Motor neuron (in vitro differentiated cells): ENCODE data around the gene NOS1AP. TPM values are rescaled to one million over a fixed set of nuclear protein-coding genes. Genes with fewer than 3 reads are reported as not detected.

Experiments used
- ATAC-seq, 8 experiments: fragments of 200-7000 bp; cut with Tn5 transposase; replicated peaks in 6 of 8; 2 replicates each; pipeline ENCODE4 v1.8.0; 2021; ENCODE audit warnings: mild to moderate bottlenecking in 8 of 8, moderate library complexity in 8 of 8
- H3K27ac ChIP-seq, 2 donors: fragments of 250-450 bp; sonication (Bioruptor Pico); 2 replicates each; pipeline ENCODE4 v1.9.0; 2021; ENCODE audit warnings: antibody characterized with exemption in 2 of 2, mild to moderate bottlenecking in 2 of 2, moderate library complexity in 1 of 2
- H3K4me1 ChIP-seq, 2 donors: fragments of 250-450 bp; sonication (Bioruptor Pico); replicated peaks in 1 of 2; 2 replicates each; pipeline ENCODE4 v1.6.1; 2021; ENCODE audit warnings: antibody characterized with exemption in 2 of 2, mild to moderate bottlenecking in 2 of 2, moderate library complexity in 1 of 2
- H3K4me3 ChIP-seq, 5 donors: fragments of 250-450 bp; sonication (Bioruptor Pico); 2 replicates each; pipeline ENCODE4 v1.9.0; 2021; ENCODE audit warnings: antibody characterized with exemption in 5 of 5, mild to moderate bottlenecking in 5 of 5, moderate library complexity in 4 of 5
- WGBS, 10 experiments: fragments of 450-650 bp; shearing (Covaris generic); methylation state at CpG; one replicate each; pipeline ENCODE4 v1.0.0; 2022; 5-methylcytosine and 5-hydroxymethylcytosine counted together
- in situ Hi-C, 9 experiments: fragments of 400-800 bp; cut with MboI; loops; one replicate each; pipeline ENCODE4 v1.15.0; 2021; ENCODE audit warnings: low sequenced_read_pairs in 9 of 9, low pct_unique_long_range_greater_than_20kb in 2 of 9; ENCODE audit not compliant: unreplicated experiment in 9 of 9
- total RNA-seq, 8 experiments: library from RNA; unstranded; fragments of 300-600 nt; gene quantifications; 2 replicates each; pipeline versions ENCODE4 v1.2.3 to v1.2.4, GENCODE V29; 2022

The NOS1AP gene
- total RNA-seq, result 10 to 100 TPM in 2 of 8 experiments, 1 to 10 TPM in 4, under 1 TPM in 2; 0.61 to 10.4 (median 6.5) TPM

DNA sequence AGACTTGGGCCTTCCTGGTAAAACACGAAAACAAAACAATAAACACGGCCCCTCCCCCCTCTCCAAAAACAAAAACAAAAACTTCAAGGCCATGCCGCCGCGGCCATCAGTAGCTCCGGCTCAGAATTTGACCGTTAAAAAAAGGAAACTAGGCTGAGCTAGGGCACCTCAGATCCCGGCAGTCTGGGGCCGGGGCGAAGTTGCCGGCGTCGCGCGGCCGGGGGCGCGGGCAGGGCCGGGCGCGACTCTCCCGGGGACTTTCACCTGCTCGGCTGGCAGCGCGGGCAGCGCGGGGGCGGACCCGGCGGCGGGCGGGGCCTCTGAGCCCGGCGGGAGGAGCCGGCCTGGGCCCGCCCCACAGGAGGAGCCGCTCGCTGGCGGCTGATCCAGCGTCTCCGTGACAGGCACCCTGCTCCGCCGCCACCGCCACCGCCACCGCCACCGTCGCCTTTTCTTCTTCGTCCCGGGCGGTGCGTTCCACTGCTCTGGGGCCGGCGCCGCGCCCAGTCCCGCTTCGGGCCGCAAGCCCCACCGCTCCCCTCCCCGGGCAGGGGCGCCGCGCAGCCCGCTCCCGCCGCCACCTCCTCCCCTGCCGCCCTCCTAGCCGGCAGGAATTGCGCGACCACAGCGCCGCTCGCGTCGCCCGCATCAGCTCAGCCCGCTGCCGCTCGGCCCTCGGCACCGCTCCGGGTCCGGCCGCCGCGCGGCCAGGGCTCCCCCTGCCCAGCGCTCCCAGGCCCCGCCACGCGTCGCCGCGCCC, at the start of gene NOS1AP:
Gene NOS1AP (plus strand): TSS at position 358 of the 760 bp plus-strand sequence. CDS start 487 bp downstream, outside the sequence.
- whole genome bisulfite sequencing, 10 experiments, result 0 to 1% (median 0%) methylated on average over 2 to 26 of the region's 95 CpGs; no CpG with 5 or more reads in 5 of the 10 experiments
- H3K4me1 ChIP-seq, result peaks cover 24% of the 10 kb centered on the region in 2 donors
- peak within 1 kb of the TSS; percentile 70 to 78 for H3K27ac ChIP-seq
- H3K4me3 ChIP-seq, result peak within 1 kb of the TSS; percentile 72 to 98 (median 88)
- in situ Hi-C loops, result no loop called here
- ATAC-seq, result peak; percentile 91 to 97 (median 94)

GRCh38 chr1:162020150-162020549, 49.3 kb upstream of the NOS1AP start:
- 40 to 70% (median 57%) methylated on average over 1 to 2 of the region's 2 CpGs; no CpG with 5 or more reads in 3 of the 10 experiments for WGBS, 10 experiments
- H3K27ac ChIP-seq, result no peak overlapping the region
- peaks cover 4 to 6% of the 10 kb centered on the region in 2 donors for H3K4me1 ChIP-seq
- in situ Hi-C loops, result loop anchor here in 1 of 9 experiments (10.0 kb wide), 1 partner anchor 225 kb away; no protein-coding TSS in a partner anchor
- H3K4me3 ChIP-seq, result no peak overlapping the region
- ATAC-seq, result no peak

- H3K4me3 ChIP-seq, result no peak overlapping the region
- H3K27ac ChIP-seq, result no peak overlapping the region
- in situ Hi-C loops, result loop anchor here in 1 of 9 experiments (10.0 kb wide), 1 partner anchor 226 kb away; no protein-coding TSS in a partner anchor
- H3K4me1 ChIP-seq, result peaks cover 6% of the 10 kb centered on the region in 2 donors
- no peak for ATAC-seq
- WGBS, 10 experiments, result 20 to 90% (median 78%) methylated on average over 1 to 4 of the region's 4 CpGs; no CpG with 5 or more reads in 4 of the 10 experiments
Observed at GRCh38 chr1:162021124-162021523, 48.4 kb upstream of the NOS1AP start.

GRCh38 chr1:162022626-162023025, 46.9 kb upstream of the NOS1AP start:
- WGBS, 10 experiments, result 14 to 100% (median 89%) methylated on average over 1 to 8 of the region's 9 CpGs; no CpG with 5 or more reads in 1 of the 10 experiments
- no peak for ATAC-seq
- H3K4me1 ChIP-seq, result peaks cover 6% of the 10 kb centered on the region in 2 donors
- in situ Hi-C loops, result loop anchor here in 1 of 9 experiments (10.0 kb wide), 1 partner anchor 228 kb away; no protein-coding TSS in a partner anchor
- H3K4me3 ChIP-seq, result no peak overlapping the region
- no peak overlapping the region for H3K27ac ChIP-seq

DNA sequence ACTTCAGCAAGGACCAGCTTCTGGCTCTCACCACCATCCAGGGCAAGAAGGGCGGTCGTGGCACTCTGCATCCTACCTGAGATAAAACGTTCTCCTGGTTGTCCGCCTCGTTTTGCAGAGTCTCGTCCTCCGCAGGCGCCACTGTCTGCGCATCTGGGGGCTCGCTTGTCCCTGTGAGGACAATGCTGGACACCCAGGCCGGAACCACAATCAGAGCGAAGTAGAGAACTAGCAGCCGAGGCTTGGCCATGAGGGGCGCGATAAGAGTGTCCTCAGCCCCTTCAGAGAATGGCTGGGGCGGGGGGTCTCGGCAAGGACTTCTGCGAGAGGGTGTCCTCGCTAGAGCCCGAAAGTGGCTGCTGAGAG, 46.3 kb upstream of the NOS1AP start:
- Histone ChIP-seq H3K27ac (no peak overlapping the region), H3K4me3 (peak overlapping the region; percentile 44 to 57 (median 52)), H3K4me1 (peaks cover 6% of the 10 kb centered on the region in 2 donors)
- 25 to 58% (median 33%) methylated on average over 3 to 14 of the region's 20 CpGs; no CpG with 5 or more reads in 4 of the 10 experiments for WGBS, 10 experiments
- in situ Hi-C loops, result loop anchor here in 1 of 9 experiments (10.0 kb wide), 1 partner anchor 228 kb away; no protein-coding TSS in a partner anchor
- peak in 6 of 8 experiments; percentile 3 to 43 (median 24) for ATAC-seq

GRCh38 chr1:162023547-162024501, 45.7 kb upstream of the NOS1AP start, which contains the start of gene OLFML2B:
TSS of gene OLFML2B (minus strand) at chr1:162023869. CDS start at chr1:162023430, 439 bp downstream.
- Histone ChIP-seq H3K4me3 (peak within 1 kb of the TSS; percentile 44 to 57 (median 52)), H3K4me1 (peaks cover 6 to 11% of the 10 kb centered on the region in 2 donors), H3K27ac (no peak within 1 kb of the TSS)
- 0 to 6% (median 0%) methylated on average over 2 to 46 of the region's 85 CpGs; no CpG with 5 or more reads in 1 of the 10 experiments for WGBS, 10 experiments
- ATAC-seq, result peak; percentile 83 to 95 (median 93)
- in situ Hi-C loops, result loop anchor here in 1 of 9 experiments (10.0 kb wide), 1 partner anchor 229 kb away; no protein-coding TSS in a partner anchor

DNA sequence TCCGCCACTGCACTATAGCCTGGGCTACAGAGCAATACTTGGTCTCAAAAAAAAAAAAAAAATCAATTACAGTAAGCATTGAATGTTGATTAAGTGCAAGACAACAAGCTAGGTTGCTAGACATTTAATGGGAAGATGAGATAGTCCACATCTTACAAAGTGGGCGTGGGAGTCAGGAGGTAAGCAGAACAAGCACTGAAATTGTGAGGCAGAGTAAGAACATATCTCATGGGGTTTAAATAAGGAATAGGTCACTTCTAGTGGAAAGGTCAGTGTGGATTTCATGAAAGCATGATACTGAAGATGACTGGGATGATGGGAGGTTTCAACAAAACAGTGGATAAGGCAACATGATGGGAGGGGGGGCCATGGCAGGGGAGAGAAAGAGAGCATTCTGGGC, 44.0 kb upstream of the NOS1AP start:
- Histone ChIP-seq H3K4me1 (peaks cover 6 to 27% of the 10 kb centered on the region in 2 donors), H3K4me3 (no peak overlapping the region), H3K27ac (no peak overlapping the region)
- 94 to 100% (median 100%) methylated on average over 1 to 2 of the region's 2 CpGs; no CpG with 5 or more reads in 2 of the 10 experiments for WGBS, 10 experiments
- no peak for ATAC-seq
- in situ Hi-C loops, result loop anchor here in 5 of 9 experiments (10.0 to 25.0 kb wide), 3 partner anchors 138 to 238 kb away; no protein-coding TSS in a partner anchor

DNA sequence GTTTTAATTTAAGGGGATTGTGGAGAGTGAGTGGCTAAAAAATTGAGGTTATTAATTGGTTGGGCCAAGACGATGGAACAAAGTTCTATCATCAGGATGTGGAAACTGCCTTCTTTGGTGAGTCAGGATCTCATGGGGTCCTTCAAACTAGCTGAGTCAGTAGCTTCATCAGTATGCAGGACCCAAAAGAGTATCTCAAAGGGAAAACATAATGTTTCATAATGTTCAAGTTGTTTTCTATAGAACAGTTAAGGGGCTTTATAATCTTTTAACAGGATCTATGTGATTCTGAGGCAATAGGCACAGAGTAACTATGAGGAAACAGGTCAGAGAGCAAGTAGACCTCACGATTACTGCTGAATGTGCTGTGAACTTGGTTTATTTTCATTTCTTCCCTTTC, 42.6 kb upstream of the NOS1AP start:
- Histone ChIP-seq H3K4me1 (peaks cover 6 to 35% of the 10 kb centered on the region in 2 donors), H3K4me3 (no peak overlapping the region), H3K27ac (no peak overlapping the region)
- WGBS, 10 experiments, result 0 to 100% (median 81%) methylated on average over 1 to 2 of the region's 2 CpGs; no CpG with 5 or more reads in 2 of the 10 experiments
- ATAC-seq, result no peak
- in situ Hi-C loops, result loop anchor here in 5 of 9 experiments (10.0 to 25.0 kb wide), 3 partner anchors 140 to 240 kb away; no protein-coding TSS in a partner anchor

DNA sequence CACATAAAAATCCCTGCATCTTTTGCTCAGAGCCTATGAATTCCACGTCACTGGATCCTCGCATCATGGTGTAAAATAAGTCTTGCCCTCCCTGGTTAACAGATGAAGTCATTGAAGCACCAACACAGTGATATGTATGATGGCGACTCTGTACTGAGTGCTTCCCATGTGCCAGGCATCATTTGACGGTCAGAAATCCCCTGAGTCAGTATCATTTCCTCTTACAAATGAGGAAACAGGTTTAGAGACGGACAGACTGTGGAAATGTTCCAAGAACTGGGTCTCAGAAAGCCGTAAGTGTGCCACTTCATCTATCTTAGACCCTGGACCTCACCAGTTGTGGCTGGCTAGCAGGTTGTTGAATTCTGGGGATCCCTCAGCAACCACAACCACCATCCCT, 40.8 kb upstream of the NOS1AP start:
- no peak overlapping the region for H3K4me3 ChIP-seq
- H3K4me1 ChIP-seq, result peaks cover 3 to 35% of the 10 kb centered on the region in 2 donors
- H3K27ac ChIP-seq, result no peak overlapping the region
- 70 to 100% (median 86%) methylated on average over 2 to 6 of the region's 6 CpGs; no CpG with 5 or more reads in 2 of the 10 experiments for WGBS, 10 experiments
- ATAC-seq, result no peak
- in situ Hi-C loops, result loop anchor here in 5 of 9 experiments (10.0 to 25.0 kb wide), 3 partner anchors 141 to 241 kb away; no protein-coding TSS in a partner anchor

DNA sequence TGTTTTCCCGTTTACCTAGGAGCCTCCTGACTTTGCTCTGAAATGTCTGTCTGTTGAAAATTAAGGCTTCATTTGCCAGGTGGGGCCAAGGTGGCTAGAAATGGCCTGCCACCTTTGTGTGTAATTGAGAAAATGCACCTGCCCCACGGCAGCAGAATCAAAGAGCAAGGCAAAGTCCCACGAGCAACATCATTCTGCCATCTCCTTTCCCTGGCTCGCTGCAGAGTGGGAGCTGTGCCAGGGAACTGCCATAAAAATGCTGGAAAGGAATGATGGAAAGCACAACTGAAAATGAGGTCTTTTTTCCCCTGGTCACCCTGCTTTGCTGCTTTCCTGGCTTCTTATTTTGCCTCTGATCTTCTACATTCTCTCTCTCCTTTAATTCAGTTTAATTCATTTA, 40.3 kb upstream of the NOS1AP start:
- in situ Hi-C loops, result loop anchor here in 5 of 9 experiments (10.0 to 25.0 kb wide), 3 partner anchors 142 to 242 kb away; no protein-coding TSS in a partner anchor
- H3K27ac ChIP-seq, result no peak overlapping the region
- WGBS, 10 experiments, result 18 to 77% (median 60%) methylated on average over 2 to 4 of the region's 4 CpGs; no CpG with 5 or more reads in 3 of the 10 experiments
- no peak overlapping the region for H3K4me3 ChIP-seq
- ATAC-seq, result no peak
- peaks cover 3 to 35% of the 10 kb centered on the region in 2 donors for H3K4me1 ChIP-seq

GRCh38 chr1:162030759-162031280, 38.7 kb upstream of the NOS1AP start:
- WGBS, 10 experiments, result 47 to 100% (median 71%) methylated on average over 2 to 3 of the region's 3 CpGs; no CpG with 5 or more reads in 5 of the 10 experiments

More at GRCh38 chr1:162030759-162031280, 38.7 kb upstream of the NOS1AP start:
- ATAC-seq, result peak in 5 of 8 experiments; percentile 56 to 92 (median 78)
- H3K4me1 ChIP-seq, result peaks cover 0 to 31% of the 10 kb centered on the region in 2 donors
- in situ Hi-C loops, result loop anchor here in 6 of 9 experiments (10.0 to 25.0 kb wide), 3 partner anchors 144 to 246 kb away; no protein-coding TSS in a partner anchor
- no peak overlapping the region for H3K4me3 ChIP-seq
- H3K27ac ChIP-seq, result no peak overlapping the region
